ENCODE results near the gene CEP192.

DNA sequence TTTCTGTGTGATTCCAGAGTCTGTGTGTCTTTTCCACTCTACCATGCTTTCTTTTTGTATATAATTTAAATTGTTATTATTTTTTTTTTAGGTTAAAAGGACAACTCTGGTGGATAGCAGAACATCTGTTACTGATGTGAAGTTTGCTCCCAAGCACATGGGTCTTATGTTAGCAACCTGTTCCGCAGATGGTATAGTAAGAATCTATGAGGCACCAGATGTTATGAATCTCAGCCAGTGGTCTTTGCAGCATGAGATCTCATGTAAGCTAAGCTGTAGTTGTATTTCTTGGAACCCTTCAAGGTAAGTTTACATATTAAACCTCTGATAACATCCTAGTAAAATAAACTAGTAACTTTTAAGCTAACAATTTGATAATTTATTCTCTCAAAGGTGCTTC is 28.1 kb upstream of the CEP192 start:
- TF ChIP-seq CTCF (conservative IDR thresholded peaks at IDR 0.05; ENCODE audit: low read length): no peak
- no peak for TF ChIP-seq EZH2phosphoT487 (IDR thresholded peaks at IDR 0.05; ENCODE audit: borderline replicate concordance)
